Keratinocyte (primary cell): ENCODE measurements around the gene MAP1LC3C. TPM values are rescaled to one million over a fixed set of nuclear protein-coding genes. Genes with fewer than 3 reads are reported as not detected.

ENCODE experiments used
- DNase-seq: peaks from one replicate; pipeline ENCODE4 v3.0.0-alpha.2; 2011; ENCODE audit warnings: low read depth, missing footprints, low spot score
- FAIRE-seq: peaks from 2 replicates; lab custom pipeline; 2011; peaks lifted over from hg19 to GRCh38; lab: Jason Lieb, UNC
- H2AFZ ChIP-seq: 2 replicates; pipeline ENCODE4 v1.6.0; 2012; ENCODE audit warnings: low read length, control low read depth, inconsistent platforms; ENCODE audit not compliant: control insufficient read depth
- H3K27ac ChIP-seq: 2 replicates; pipeline ENCODE4 v1.5.1; 2011; ENCODE audit warnings: low read length; ENCODE audit not compliant: control insufficient read depth, insufficient read depth
- H3K27me3 ChIP-seq: 3 replicates; pipeline ENCODE4 v1.6.0; 2011; ENCODE audit warnings: low read length; ENCODE audit not compliant: control insufficient read depth, insufficient read depth; ENCODE audit errors: extremely low read depth
- H3K36me3 ChIP-seq, 2 experiments: 2 replicates in 1 of 2; 3 replicates in 1 of 2; pipeline ENCODE4 v1.5.1; 2011; ENCODE audit warnings: low read length in 2 of 2, mild to moderate bottlenecking in 1 of 2; ENCODE audit not compliant: control insufficient read depth in 2 of 2, insufficient read depth in 2 of 2; ENCODE audit errors: extremely low read depth in 1 of 2
- H3K4me1 ChIP-seq: 3 replicates; pipeline ENCODE4 v1.5.1; 2011; ENCODE audit warnings: low read length; ENCODE audit not compliant: control insufficient read depth, insufficient read depth; ENCODE audit errors: extremely low read depth
- H3K4me2 ChIP-seq: 3 replicates; pipeline ENCODE4 v1.6.0; 2011; ENCODE audit warnings: low read depth, low read length; ENCODE audit not compliant: control insufficient read depth, insufficient read depth; ENCODE audit errors: extremely low read depth
- H3K4me3 ChIP-seq, 3 experiments: fragments of 200-600 bp in 1 of 3; sonication (generic) in 1 of 3; 2 replicates in 2 of 3; 3 replicates in 1 of 3; pipeline ENCODE4 v1.5.1; 2011 to 2016; ENCODE audit warnings: low read length in 3 of 3, mild to moderate bottlenecking in 3 of 3, control low read depth in 2 of 3, inconsistent platforms in 1 of 3, low read depth in 1 of 3, mixed read lengths in 1 of 3, mixed run types in 1 of 3, moderate library complexity in 1 of 3; ENCODE audit not compliant: control insufficient read depth in 2 of 3, insufficient read depth in 2 of 3; ENCODE audit errors: extremely low read depth in 1 of 3
- H3K79me2 ChIP-seq: 2 replicates; pipeline ENCODE4 v1.6.0; 2012; ENCODE audit warnings: low read length; ENCODE audit not compliant: control insufficient read depth, insufficient read depth
- H3K9ac ChIP-seq: 3 replicates; pipeline ENCODE4 v1.6.0; 2011; ENCODE audit warnings: low read length; ENCODE audit not compliant: control insufficient read depth, insufficient read depth; ENCODE audit errors: extremely low read depth
- H3K9me1 ChIP-seq: 3 replicates; pipeline ENCODE4 v1.6.0; 2011; ENCODE audit warnings: low read length; ENCODE audit not compliant: control insufficient read depth, insufficient read depth; ENCODE audit errors: extremely low read depth
- H3K9me3 ChIP-seq: 2 replicates; pipeline ENCODE4 v1.5.1; 2012; ENCODE audit warnings: low read depth, low read length; ENCODE audit not compliant: control insufficient read depth
- H4K20me1 ChIP-seq: 3 replicates; pipeline ENCODE4 v1.6.0; 2011; ENCODE audit warnings: low read length; ENCODE audit not compliant: control insufficient read depth, insufficient read depth; ENCODE audit errors: extremely low read depth
- EZH2 ChIP-seq: IDR thresholded peaks from one replicate; pipeline ENCODE4 v1.6.1; 2012; ENCODE audit warnings: inconsistent platforms, mild to moderate bottlenecking, low read length, moderate library complexity
- dilution Hi-C: fragments of 300-500 bp; cut with MboI; formaldehyde crosslinking; loops from one replicate; pipeline ENCODE4 v1.7.0; 2020; ENCODE audit warnings: low sequenced_read_pairs; ENCODE audit not compliant: extremely low pct_ligation_motif_present
- polyA plus RNA-seq, 5 experiments: library from polyadenylated mRNA; depleted of rRNA in 3 of 5; stranded (reverse) in 3 of 5; stranded (forward) in 1 of 5; unstranded in 1 of 5; fragments of >200 nt; gene quantifications; 1 replicate in 1 of 5; 2 replicates in 3 of 5; 3 replicates in 1 of 5; pipeline versions ENCODE4 v1.2.1 to v1.2.3, GENCODE V29; 2011 to 2012; ENCODE audit warnings: missing spikeins in 2 of 5, low read depth in 1 of 5, low replicate concordance in 1 of 5
- TF ChIP-seq, protein P1 (sequence below), 3 experiments: IDR thresholded peaks in 1 of 3; conservative IDR thresholded peaks in 1 of 3; optimal IDR thresholded peaks in 1 of 3; 2 replicates in 2 of 3; 3 replicates in 1 of 3; pipeline versions ENCODE3 to v1.5.1; 2011; ENCODE audit warnings: low read length in 3 of 3, mild to moderate bottlenecking in 3 of 3, moderate library complexity in 2 of 3, control low read depth in 1 of 3, inconsistent platforms in 1 of 3; ENCODE audit not compliant: insufficient read depth in 2 of 3; ENCODE audit errors: extremely low read depth in 1 of 3

MAP1LC3C gene
- polyA plus RNA-seq, 1 donor (not counting 4 experiments of a cell fraction or from before 2014, with no cell fraction given): not detected

DNA sequence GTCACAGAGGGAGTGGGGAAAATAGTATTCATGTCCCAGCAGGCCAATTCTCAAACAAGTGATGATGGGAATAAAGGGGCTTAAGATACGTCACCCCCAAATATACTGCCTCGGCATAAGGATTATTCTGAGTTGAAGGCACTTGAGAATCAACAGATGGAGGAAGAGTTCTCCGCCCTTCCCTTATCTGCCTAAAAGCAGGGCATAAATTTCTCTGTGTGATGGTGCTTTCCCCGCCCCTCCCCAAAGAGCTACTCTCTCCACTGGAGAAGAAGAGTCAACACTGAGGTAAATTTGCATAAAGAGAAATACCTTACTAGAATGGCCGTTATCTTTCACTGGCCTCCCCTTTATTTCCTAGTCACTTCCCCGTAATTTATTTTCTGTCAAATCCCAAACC is 22.7 kb downstream of the MAP1LC3C start:
- no peaks in the 10 kb centered on the region for H3K4me1 ChIP-seq
- no peak overlapping the region for H2AFZ ChIP-seq
- H3K27me3 ChIP-seq: no peaks in the 10 kb centered on the region
- DNase-seq (no peak), FAIRE-seq (no peak)
- H3K9me3 ChIP-seq: no peaks in the 10 kb centered on the region
- H3K79me2 ChIP-seq: no peaks in the 10 kb centered on the region
- TF ChIP-seq EZH2: no peak
- TF ChIP-seq, protein P1, sequence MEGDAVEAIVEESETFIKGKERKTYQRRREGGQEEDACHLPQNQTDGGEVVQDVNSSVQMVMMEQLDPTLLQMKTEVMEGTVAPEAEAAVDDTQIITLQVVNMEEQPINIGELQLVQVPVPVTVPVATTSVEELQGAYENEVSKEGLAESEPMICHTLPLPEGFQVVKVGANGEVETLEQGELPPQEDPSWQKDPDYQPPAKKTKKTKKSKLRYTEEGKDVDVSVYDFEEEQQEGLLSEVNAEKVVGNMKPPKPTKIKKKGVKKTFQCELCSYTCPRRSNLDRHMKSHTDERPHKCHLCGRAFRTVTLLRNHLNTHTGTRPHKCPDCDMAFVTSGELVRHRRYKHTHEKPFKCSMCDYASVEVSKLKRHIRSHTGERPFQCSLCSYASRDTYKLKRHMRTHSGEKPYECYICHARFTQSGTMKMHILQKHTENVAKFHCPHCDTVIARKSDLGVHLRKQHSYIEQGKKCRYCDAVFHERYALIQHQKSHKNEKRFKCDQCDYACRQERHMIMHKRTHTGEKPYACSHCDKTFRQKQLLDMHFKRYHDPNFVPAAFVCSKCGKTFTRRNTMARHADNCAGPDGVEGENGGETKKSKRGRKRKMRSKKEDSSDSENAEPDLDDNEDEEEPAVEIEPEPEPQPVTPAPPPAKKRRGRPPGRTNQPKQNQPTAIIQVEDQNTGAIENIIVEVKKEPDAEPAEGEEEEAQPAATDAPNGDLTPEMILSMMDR (optimal IDR thresholded peaks at IDR 0.05 in 1 of 3, IDR thresholded peaks at IDR 0.05 in 1 of 3, conservative IDR thresholded peaks at IDR 0.05 in 1 of 3; ENCODE audit: extremely low read depth in 1 of 3, insufficient read depth in 2 of 3, low read length in 3 of 3): no peak
- H3K27ac ChIP-seq: no peak overlapping the region
- H3K9ac ChIP-seq: no peak overlapping the region
- no peaks in the 10 kb centered on the region for H3K36me3 ChIP-seq
- no peaks in the 10 kb centered on the region for H3K9me1 ChIP-seq
- dilution Hi-C loops: no loop called here
- H3K4me2 ChIP-seq: no peak overlapping the region
- H3K4me3 ChIP-seq: no peak overlapping the region
- H4K20me1 ChIP-seq: no peaks in the 10 kb centered on the region

DNA sequence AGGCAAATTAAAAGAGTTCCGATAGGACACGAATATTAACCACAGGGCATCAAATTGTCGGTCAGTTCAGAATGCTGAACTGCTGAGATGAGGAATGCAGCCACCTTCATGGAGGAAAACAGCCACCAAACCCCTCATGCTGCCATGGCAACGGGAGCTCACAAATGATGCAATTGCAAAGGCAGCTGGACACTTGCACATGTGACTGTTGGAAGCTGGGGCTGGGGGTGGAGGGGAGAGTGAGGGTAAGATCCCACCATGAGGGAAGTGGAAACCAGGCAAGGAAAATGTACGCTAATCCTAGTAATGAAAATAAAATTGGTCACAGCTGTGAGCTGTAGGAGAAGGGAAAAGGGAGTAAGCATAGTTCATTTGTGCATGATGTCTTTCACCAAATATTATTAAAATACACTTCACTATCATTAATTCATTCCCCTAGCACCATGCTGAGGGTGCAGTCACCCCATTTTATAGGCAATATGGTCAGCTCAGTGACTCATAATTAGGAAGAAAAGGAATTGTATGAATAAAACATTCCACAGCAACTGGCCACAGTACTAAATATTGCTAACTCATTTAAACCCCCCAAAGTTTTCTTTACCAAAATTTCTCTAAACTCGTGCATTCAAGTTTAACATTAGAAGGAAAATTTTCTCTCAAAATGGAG is 26.1 kb downstream of the MAP1LC3C start:
- Histone ChIP-seq H3K36me3 (no peaks in the 10 kb centered on the region), H3K27ac (no peak overlapping the region), H3K4me2 (no peak overlapping the region), H3K9ac (no peak overlapping the region), H3K9me3 (no peaks in the 10 kb centered on the region), H3K27me3 (no peaks in the 10 kb centered on the region), H4K20me1 (no peaks in the 10 kb centered on the region), H3K79me2 (no peaks in the 10 kb centered on the region), H2AFZ (no peak overlapping the region), H3K4me1 (no peaks in the 10 kb centered on the region), H3K9me1 (no peaks in the 10 kb centered on the region), H3K4me3 (no peak overlapping the region)
- no peak for TF ChIP-seq EZH2
- TF ChIP-seq, protein P1 (optimal IDR thresholded peaks at IDR 0.05 in 1 of 3, IDR thresholded peaks at IDR 0.05 in 1 of 3, conservative IDR thresholded peaks at IDR 0.05 in 1 of 3; ENCODE audit: extremely low read depth in 1 of 3, insufficient read depth in 2 of 3, low read length in 3 of 3): no peak
- dilution Hi-C loops: no loop called here
- DNase-seq (no peak), FAIRE-seq (no peak)
